Stimulated activated CD4-positive, alpha-beta T cell treated with anti-CD3 and anti-CD28 coated beads, Interleukin-1b, Interleukin-23, amount 100 ng/mL, for 48 hours (primary cell): ENCODE measurements around the gene ZRANB1.

ENCODE experiments used
- DNase-seq: peaks from one replicate; pipeline ENCODE4 v3.0.0-alpha.2; 2020

Gene ZRANB1

GRCh38 chr10:124923684-124924083 lies 18.2 kb upstream of the ZRANB1 start:
- DNase-seq: no peak

GRCh38 chr10:124926548-124926947 lies 15.4 kb upstream of the ZRANB1 start:
- no peak for DNase-seq

GRCh38 chr10:124928087-124928486 lies 13.8 kb upstream of the ZRANB1 start:
- no peak for DNase-seq

- no peak for DNase-seq
Measured at GRCh38 chr10:124928545-124928944, 13.4 kb upstream of the ZRANB1 start.

GRCh38 chr10:124935946-124936345 lies 6.0 kb upstream of the ZRANB1 start:
- DNase-seq: peak; percentile 37

GRCh38 chr10:124936813-124937212 lies 5.1 kb upstream of the ZRANB1 start:
- no peak for DNase-seq

- no peak for DNase-seq
Measured at GRCh38 chr10:124939290-124939689, 2.6 kb upstream of the ZRANB1 start.

GRCh38 chr10:124942317-124943169 lies 620 bp downstream of the ZRANB1 start:
- no peak for DNase-seq

GRCh38 chr10:124943301-124944092 lies 1.6 kb downstream of the ZRANB1 start:
- DNase-seq: no peak

GRCh38 chr10:124944982-124945381 lies 3.1 kb downstream of the ZRANB1 start:
- DNase-seq: no peak

- DNase-seq: no peak
Measured at GRCh38 chr10:124946945-124947344, 5.0 kb downstream of the ZRANB1 start.

- no peak for DNase-seq
Measured at GRCh38 chr10:124949543-124949942, 7.6 kb downstream of the ZRANB1 start.

GRCh38 chr10:124952123-124952522 lies 10.2 kb downstream of the ZRANB1 start:
- no peak for DNase-seq

- DNase-seq: no peak
Measured at GRCh38 chr10:124953421-124953820, 11.5 kb downstream of the ZRANB1 start.

GRCh38 chr10:124955243-124955642 lies 13.3 kb downstream of the ZRANB1 start:
- no peak for DNase-seq

- DNase-seq: no peak
Measured at GRCh38 chr10:124955868-124956267, 13.9 kb downstream of the ZRANB1 start.

- DNase-seq: no peak
Measured at GRCh38 chr10:124956764-124957163, 14.8 kb downstream of the ZRANB1 start.

- DNase-seq: no peak
Measured at GRCh38 chr10:124957404-124957947, 15.6 kb downstream of the ZRANB1 start.

- DNase-seq: no peak
Measured at GRCh38 chr10:124959564-124959963, 17.6 kb downstream of the ZRANB1 start.

- DNase-seq: no peak
Measured at GRCh38 chr10:124961248-124961570, 19.3 kb downstream of the ZRANB1 start.

GRCh38 chr10:124962421-124962820 lies 20.5 kb downstream of the ZRANB1 start:
- no peak for DNase-seq

- DNase-seq: no peak
Measured at GRCh38 chr10:124963866-124964720, 22.2 kb downstream of the ZRANB1 start.

GRCh38 chr10:124966008-124966407 lies 24.1 kb downstream of the ZRANB1 start:
- DNase-seq: no peak
